Subcutaneous abdominal adipose tissue (tissue), 5 donors: ENCODE results near the gene SLC66A2.

Experiments used
- H3K27ac ChIP-seq: one replicate; pipeline ENCODE4 v1.7.0; 2013; ENCODE audit warnings: low read depth, mild to moderate bottlenecking, inconsistent platforms, low read length, moderate library complexity
- H3K27me3 ChIP-seq, 5 donors: one replicate each; pipeline ENCODE4 v1.7.0; 2013; ENCODE audit warnings: low read length in 5 of 5, inconsistent platforms in 1 of 5; ENCODE audit not compliant: control insufficient read depth in 5 of 5, insufficient read depth in 4 of 5
- H3K36me3 ChIP-seq, 5 donors: one replicate each; pipeline ENCODE4 v1.7.0; 2013; ENCODE audit warnings: low read length in 5 of 5; ENCODE audit not compliant: control insufficient read depth in 5 of 5, insufficient read depth in 5 of 5
- H3K4me1 ChIP-seq, 5 donors: one replicate each; pipeline ENCODE4 v1.7.0; 2013; ENCODE audit warnings: low read length in 5 of 5, mild to moderate bottlenecking in 3 of 5, moderate library complexity in 1 of 5; ENCODE audit not compliant: control insufficient read depth in 5 of 5, insufficient read depth in 5 of 5
- H3K4me3 ChIP-seq, 5 donors: one replicate each; pipeline ENCODE4 v1.7.0; 2013; ENCODE audit warnings: low read length in 5 of 5, low read depth in 1 of 5
- H3K9ac ChIP-seq, 5 donors: one replicate each; pipeline ENCODE4 v1.7.0; 2013; ENCODE audit warnings: low read length in 5 of 5, mild to moderate bottlenecking in 4 of 5, moderate library complexity in 3 of 5
- H3K9me3 ChIP-seq, 5 donors: one replicate each; pipeline ENCODE4 v1.7.0; 2013; ENCODE audit warnings: low read length in 5 of 5; ENCODE audit not compliant: control insufficient read depth in 5 of 5
- donor health status: healthy.
- donor health status: healthy.
- donor health status: healthy.
- donor health status: healthy.
- donor health status: healthy.

The SLC66A2 gene

GRCh38 chr18:79853993-79854364, 97.5 kb downstream of the SLC66A2 start:
- Histone ChIP-seq H3K9me3 (no peaks in the 10 kb centered on the region), H3K36me3 (no peaks in the 10 kb centered on the region), H3K4me1 (peaks cover 6 to 21% (median 11%) of the 10 kb centered on the region in 5 donors), H3K9ac (no peak overlapping the region), H3K27ac (no peak overlapping the region), H3K4me3 (no peak overlapping the region), H3K27me3 (peaks cover 0 to 19% (median 7%) of the 10 kb centered on the region in 5 donors)

- peaks cover 6 to 21% (median 11%) of the 10 kb centered on the region in 5 donors for H3K4me1 ChIP-seq
- no peaks in the 10 kb centered on the region for H3K36me3 ChIP-seq
- H3K4me3 ChIP-seq = no peak overlapping the region
- H3K9me3 ChIP-seq = no peaks in the 10 kb centered on the region
- peaks cover 0 to 19% (median 7%) of the 10 kb centered on the region in 5 donors for H3K27me3 ChIP-seq
- no peak overlapping the region for H3K27ac ChIP-seq
- no peak overlapping the region for H3K9ac ChIP-seq
These were observed 98.0 kb downstream of the SLC66A2 start for GRCh38 chr18:79853303-79853992.

GRCh38 chr18:79852561-79853302, 98.7 kb downstream of the SLC66A2 start:
- peaks cover 0 to 19% (median 7%) of the 10 kb centered on the region in 5 donors for H3K27me3 ChIP-seq
- peaks cover 6 to 21% (median 11%) of the 10 kb centered on the region in 5 donors for H3K4me1 ChIP-seq
- H3K27ac ChIP-seq = no peak overlapping the region
- no peak overlapping the region for H3K4me3 ChIP-seq
- H3K36me3 ChIP-seq = no peaks in the 10 kb centered on the region
- no peaks in the 10 kb centered on the region for H3K9me3 ChIP-seq
- no peak overlapping the region for H3K9ac ChIP-seq
